NT2/D1 (cell line): ENCODE data around the gene ATL3.

Experiments
- SUZ12 ChIP-seq: IDR thresholded peaks from 2 replicates; pipeline ENCODE4 v1.6.1; 2011; ENCODE audit not compliant: insufficient read length, insufficient read depth; ENCODE audit errors: extremely low read depth
- YY1 ChIP-seq: IDR thresholded peaks from 2 replicates; pipeline ENCODE4 v1.6.1; 2011; ENCODE audit not compliant: insufficient read length, insufficient read depth
- ZNF274 ChIP-seq: IDR thresholded peaks from 2 replicates; pipeline ENCODE4 v1.6.1; 2011; ENCODE audit warnings: mild to moderate bottlenecking, low read depth, low read length

DNA sequence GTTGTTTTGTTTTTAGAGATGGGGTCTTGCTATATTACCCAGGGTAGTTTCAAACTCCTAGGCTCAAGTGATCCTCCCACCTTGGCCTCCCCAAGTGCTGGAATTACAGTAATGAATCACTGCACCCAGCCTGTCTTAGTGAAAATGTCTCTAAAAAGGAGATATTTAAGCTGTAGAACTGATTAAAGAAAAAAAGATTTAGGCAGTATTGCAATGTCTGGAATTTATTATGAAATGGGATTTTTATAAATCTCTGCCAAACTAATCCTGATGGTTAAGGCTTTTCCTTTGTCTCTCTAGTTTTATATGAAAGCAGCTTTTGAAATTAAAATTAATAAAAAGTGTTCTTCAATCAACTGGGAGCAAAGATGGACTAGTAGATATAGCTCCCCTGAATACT lies 59.0 kb downstream of the ATL3 start:
- TF ChIP-seq ZNF274: no peak
- no peak for TF ChIP-seq SUZ12
- no peak for TF ChIP-seq YY1
